K562 (cell line): ENCODE results near the gene PIH1D1. TPM values are rescaled to one million over a fixed set of nuclear protein-coding genes. Genes with fewer than 3 reads are reported as not detected.

Experiments used
- ATAC-seq: fragments of 200-7000 bp; cut with Tn5 transposase; 3 replicates; pipeline ENCODE4 v1.9.1; 2020; ENCODE audit warnings: moderate library complexity
- BruUV-seq: library from RNA; stranded (reverse); fragments of 400-500 nt; replicated peaks from 2 replicates; lab custom pipeline; 2021; lab: Mats Ljungman, UMichigan
- CTCF ChIA-PET: fragments of 300-600 bp; formaldehyde crosslinking; extraction: SDS; loops from one replicate; lab custom pipeline; 2021; ENCODE audit warnings: low intra/inter-chr PET ratio; lab: Yijun Ruan, JAX
- POLR2A ChIA-PET: fragments of 300-600, 350-650 bp; sonication (Branson Sonifier 250); formaldehyde crosslinking; extraction: SDS; loops from one replicate; lab custom pipeline; 2021; ENCODE audit warnings: antibody characterized with exemption, inconsistent platforms; lab: Yijun Ruan, JAX
- DNase-seq, 4 experiments: peaks; one replicate each; pipeline versions ENCODE4 v3.0.0 to v3.0.0-alpha.2; 2011 to 2018; ENCODE audit warnings: low spot score in 3 of 4, mixed read lengths in 3 of 4; ENCODE audit errors: extremely low read depth in 1 of 4
- FAIRE-seq: peaks from 2 replicates; lab custom pipeline; 2011; peaks lifted over from hg19 to GRCh38; lab: Jason Lieb, UNC
- H2AFZ ChIP-seq: 2 replicates; pipeline ENCODE4 v1.6.0; 2011; ENCODE audit warnings: low read depth, low read length, control low read depth, inconsistent platforms
- H3K27ac ChIP-seq: fragments of 200-600 bp; 3 replicates; pipeline ENCODE4 v1.8.0; 2011; ENCODE audit warnings: low read depth, mild to moderate bottlenecking, control low read depth, inconsistent platforms, low read length, moderate library complexity, mixed read lengths; ENCODE audit errors: extremely low read depth
- H3K27me3 ChIP-seq, 2 experiments: fragments of 300-600 bp in 1 of 2; 2 replicates in 1 of 2; 3 replicates in 1 of 2; pipeline versions ENCODE4 v1.6.0 to v1.8.0; 2011; ENCODE audit warnings: inconsistent platforms in 2 of 2, low read length in 2 of 2, mild to moderate bottlenecking in 1 of 2, mixed read lengths in 1 of 2, moderate library complexity in 1 of 2; ENCODE audit not compliant: control insufficient read depth in 2 of 2, insufficient read depth in 2 of 2
- H3K36me3 ChIP-seq: fragments of 300-600 bp; 3 replicates; pipeline ENCODE4 v1.8.0; 2011; ENCODE audit warnings: mild to moderate bottlenecking, low read length, inconsistent platforms; ENCODE audit not compliant: control insufficient read depth, insufficient read depth
- H3K4me1 ChIP-seq, 2 experiments: fragments of 200-600 bp in 1 of 2; replicated peaks in 1 of 2; 2 replicates in 1 of 2; 3 replicates in 1 of 2; pipeline versions ENCODE4 v1.5.1 to v1.8.0; 2011; ENCODE audit warnings: inconsistent platforms in 2 of 2, low read length in 2 of 2, mild to moderate bottlenecking in 1 of 2, mixed read lengths in 1 of 2, moderate library complexity in 1 of 2; ENCODE audit not compliant: control insufficient read depth in 2 of 2, insufficient read depth in 2 of 2
- H3K4me2 ChIP-seq: 2 replicates; pipeline ENCODE4 v1.6.1; 2011; ENCODE audit warnings: low read length, control low read depth, inconsistent platforms, mixed read lengths; ENCODE audit not compliant: insufficient read depth
- H3K4me3 ChIP-seq: fragments of 200-600 bp; sonication (generic), shearing (Covaris generic); 2 replicates; pipeline ENCODE4 v1.5.1; 2016; ENCODE audit warnings: control low read depth, inconsistent platforms
- H3K79me2 ChIP-seq: fragments of 200-600 bp; 3 replicates; pipeline ENCODE4 v1.8.0; 2011; ENCODE audit warnings: low read length, inconsistent platforms; ENCODE audit not compliant: control insufficient read depth, insufficient read depth
- H3K9ac ChIP-seq, 2 experiments: 2 replicates each; pipeline versions ENCODE4 v1.6.0 to v1.6.1; 2011; ENCODE audit warnings: low read depth in 2 of 2, low read length in 2 of 2, control low read depth in 1 of 2, inconsistent platforms in 1 of 2, mild to moderate bottlenecking in 1 of 2, mixed read lengths in 1 of 2; ENCODE audit not compliant: insufficient read depth in 1 of 2
- H3K9me1 ChIP-seq: one replicate; pipeline ENCODE4 v1.6.0; 2011; ENCODE audit warnings: inconsistent platforms, mild to moderate bottlenecking, low read length, moderate library complexity; ENCODE audit not compliant: control insufficient read depth, insufficient read depth
- H3K9me3 ChIP-seq: replicated peaks from 2 replicates; pipeline ENCODE4 v1.5.1; 2011; ENCODE audit warnings: low read depth, low read length, inconsistent platforms; ENCODE audit not compliant: control insufficient read depth, insufficient read depth
- H4K20me1 ChIP-seq: replicated peaks from 2 replicates; pipeline ENCODE4 v1.6.1; 2011; ENCODE audit warnings: low read length, inconsistent platforms, mixed read lengths; ENCODE audit not compliant: control insufficient read depth, insufficient read depth
- BCLAF1 ChIP-seq, 2 experiments: fragments of 450-650 bp in 1 of 2; IDR thresholded peaks; 2 replicates each; pipeline ENCODE4 v1.6.1; 2011 to 2017; ENCODE audit warnings: low read depth in 2 of 2, antibody characterized with exemption in 1 of 2, borderline replicate concordance in 1 of 2, low read length in 1 of 2, mild to moderate bottlenecking in 1 of 2, mixed read lengths in 1 of 2; ENCODE audit not compliant: control insufficient read depth in 1 of 2
- CBX8 ChIP-seq: fragments of 200-600 bp; sonication (generic); IDR thresholded peaks from 2 replicates; pipeline ENCODE4 v1.6.1; 2012; ENCODE audit warnings: borderline replicate concordance, mixed run types, low read depth, mild to moderate bottlenecking, moderate library complexity, mixed read lengths, low read length, control low read depth, inconsistent platforms; ENCODE audit not compliant: poor library complexity, severe bottlenecking; ENCODE audit errors: extremely low read depth
- HLTF ChIP-seq: fragments of 450-650 bp; IDR thresholded peaks from 2 replicates; pipeline ENCODE4 v1.6.1; 2016
- ZKSCAN3 ChIP-seq: fragments of 250-450 bp; sonication (Bioruptor Pico); IDR thresholded peaks from 2 replicates; pipeline ENCODE4 v1.4.0; 2020
- ZNF133 ChIP-seq: fragments of 250-450 bp; sonication (Bioruptor Pico); IDR thresholded peaks from 2 replicates; pipeline ENCODE4 v1.4.0; 2020; ENCODE audit warnings: mild to moderate bottlenecking
- ZNF280A ChIP-seq: fragments of 450-650 bp; IDR thresholded peaks from 2 replicates; pipeline ENCODE4 v1.6.1; 2018; ENCODE audit warnings: mild to moderate bottlenecking, low read depth; ENCODE audit not compliant: partially characterized antibody
- ZNF551 ChIP-seq: fragments of 250-450 bp; sonication (Bioruptor Pico); IDR thresholded peaks from 2 replicates; pipeline ENCODE4 v1.5.0; 2021; ENCODE audit warnings: mild to moderate bottlenecking, moderate library complexity
- WGBS: fragments of 100-300 bp; shearing (Covaris generic); methylation state at CpG from one replicate; pipeline ENCODE4 v1.1.6; 2016; ENCODE audit warnings: low coverage, mixed read lengths; ENCODE audit not compliant: insufficient coverage; ENCODE audit errors: missing lambda C conversion rate; 5-methylcytosine and 5-hydroxymethylcytosine counted together
- in situ Hi-C: fragments of 300-500 bp; cut with MboI; formaldehyde crosslinking; loops from 4 replicates; pipeline ENCODE4 v1.15.0; 2018; ENCODE audit warnings: inconsistent platforms, mixed read lengths
- intact Hi-C: fragments of 100-400 bp; cut with micrococcal nuclease; formaldehyde crosslinking; loops from 2 replicates; pipeline ENCODE4 v1.14.2; 2022
- polyA plus RNA-seq, 8 experiments: library from polyadenylated mRNA; depleted of rRNA in 4 of 8; stranded (reverse) in 5 of 8; unstranded in 3 of 8; fragments of >200 nt; fragmentation: Nextera tagmentation in 2 of 8; fragmentation: Illumina TruSeq in 1 of 8; extraction: Ambion mirVana in 2 of 8; extraction: Trizol in 1 of 8; gene quantifications; 2 replicates each; pipeline versions ENCODE4 v1.2.1 to v1.2.3, GENCODE V29; 2011 to 2014; ENCODE audit warnings: inconsistent platforms in 1 of 8, missing spikeins in 1 of 8
- total RNA-seq, 7 experiments: library from RNA; depleted of rRNA in 6 of 7; stranded (reverse); fragments of >200 nt in 6 of 7; fragmentation: Illumina TruSeq in 2 of 7; extraction: Trizol in 2 of 7; gene quantifications; 2 replicates each; pipeline versions ENCODE4 v1.2.1 to v1.2.3, GENCODE V29; 2011 to 2021; ENCODE audit warnings: low replicate concordance in 1 of 7
- TF ChIP-seq, protein P1 (sequence below): fragments of 450-650 bp; IDR thresholded peaks from 2 replicates; pipeline ENCODE4 v1.6.1; 2016; ENCODE audit warnings: low read depth

The PIH1D1 gene
- total and polyA plus RNA-seq, 9 of the 15 experiments (the other 6 are each of a cell fraction or from before 2014, with no cell fraction given), result 26.5 to 224 (median 137) TPM

GRCh38 chr19:49481020-49481683 is 29.5 kb upstream of the PIH1D1 start:
- ChIA-PET POLR2A (interaction anchor here (0.6 to 2.4 kb wide), 4 partner anchors 8 to 33 kb away, joined by 3 to 9 read pairs (median 4); partner anchors contain the start of gene RPS11), CTCF (no interaction called here)
- DNase-seq, result no peak
- Histone ChIP-seq H3K79me2 (no peaks in the 10 kb centered on the region), H3K4me1 (peaks cover 0 to 27% of the 10 kb centered on the region in 2 experiments; a peak in 3 of 5 replicates), H3K9me3 (no peaks in the 10 kb centered on the region), H3K9me1 (no peaks in the 10 kb centered on the region), H3K27me3 (no peaks in the 10 kb centered on the region), H3K4me3 (no peak overlapping the region), H2AFZ (no peak overlapping the region), H4K20me1 (no peaks in the 10 kb centered on the region), H3K27ac (no peak overlapping the region), H3K36me3 (no peaks in the 10 kb centered on the region), H3K4me2 (no peak overlapping the region), H3K9ac (peak overlapping the region in 1 of 2 experiments; percentile 79; a peak in 2 of 4 replicates)
- 68% methylated on average over 4 of the region's 7 CpGs for WGBS
- ATAC-seq, result no peak
- BruUV-seq, result no TSS peak
- no peak for FAIRE-seq
- intact Hi-C loops, result no loop called here
- in situ Hi-C loops, result no loop called here
- TF ChIP-seq, protein P1, sequence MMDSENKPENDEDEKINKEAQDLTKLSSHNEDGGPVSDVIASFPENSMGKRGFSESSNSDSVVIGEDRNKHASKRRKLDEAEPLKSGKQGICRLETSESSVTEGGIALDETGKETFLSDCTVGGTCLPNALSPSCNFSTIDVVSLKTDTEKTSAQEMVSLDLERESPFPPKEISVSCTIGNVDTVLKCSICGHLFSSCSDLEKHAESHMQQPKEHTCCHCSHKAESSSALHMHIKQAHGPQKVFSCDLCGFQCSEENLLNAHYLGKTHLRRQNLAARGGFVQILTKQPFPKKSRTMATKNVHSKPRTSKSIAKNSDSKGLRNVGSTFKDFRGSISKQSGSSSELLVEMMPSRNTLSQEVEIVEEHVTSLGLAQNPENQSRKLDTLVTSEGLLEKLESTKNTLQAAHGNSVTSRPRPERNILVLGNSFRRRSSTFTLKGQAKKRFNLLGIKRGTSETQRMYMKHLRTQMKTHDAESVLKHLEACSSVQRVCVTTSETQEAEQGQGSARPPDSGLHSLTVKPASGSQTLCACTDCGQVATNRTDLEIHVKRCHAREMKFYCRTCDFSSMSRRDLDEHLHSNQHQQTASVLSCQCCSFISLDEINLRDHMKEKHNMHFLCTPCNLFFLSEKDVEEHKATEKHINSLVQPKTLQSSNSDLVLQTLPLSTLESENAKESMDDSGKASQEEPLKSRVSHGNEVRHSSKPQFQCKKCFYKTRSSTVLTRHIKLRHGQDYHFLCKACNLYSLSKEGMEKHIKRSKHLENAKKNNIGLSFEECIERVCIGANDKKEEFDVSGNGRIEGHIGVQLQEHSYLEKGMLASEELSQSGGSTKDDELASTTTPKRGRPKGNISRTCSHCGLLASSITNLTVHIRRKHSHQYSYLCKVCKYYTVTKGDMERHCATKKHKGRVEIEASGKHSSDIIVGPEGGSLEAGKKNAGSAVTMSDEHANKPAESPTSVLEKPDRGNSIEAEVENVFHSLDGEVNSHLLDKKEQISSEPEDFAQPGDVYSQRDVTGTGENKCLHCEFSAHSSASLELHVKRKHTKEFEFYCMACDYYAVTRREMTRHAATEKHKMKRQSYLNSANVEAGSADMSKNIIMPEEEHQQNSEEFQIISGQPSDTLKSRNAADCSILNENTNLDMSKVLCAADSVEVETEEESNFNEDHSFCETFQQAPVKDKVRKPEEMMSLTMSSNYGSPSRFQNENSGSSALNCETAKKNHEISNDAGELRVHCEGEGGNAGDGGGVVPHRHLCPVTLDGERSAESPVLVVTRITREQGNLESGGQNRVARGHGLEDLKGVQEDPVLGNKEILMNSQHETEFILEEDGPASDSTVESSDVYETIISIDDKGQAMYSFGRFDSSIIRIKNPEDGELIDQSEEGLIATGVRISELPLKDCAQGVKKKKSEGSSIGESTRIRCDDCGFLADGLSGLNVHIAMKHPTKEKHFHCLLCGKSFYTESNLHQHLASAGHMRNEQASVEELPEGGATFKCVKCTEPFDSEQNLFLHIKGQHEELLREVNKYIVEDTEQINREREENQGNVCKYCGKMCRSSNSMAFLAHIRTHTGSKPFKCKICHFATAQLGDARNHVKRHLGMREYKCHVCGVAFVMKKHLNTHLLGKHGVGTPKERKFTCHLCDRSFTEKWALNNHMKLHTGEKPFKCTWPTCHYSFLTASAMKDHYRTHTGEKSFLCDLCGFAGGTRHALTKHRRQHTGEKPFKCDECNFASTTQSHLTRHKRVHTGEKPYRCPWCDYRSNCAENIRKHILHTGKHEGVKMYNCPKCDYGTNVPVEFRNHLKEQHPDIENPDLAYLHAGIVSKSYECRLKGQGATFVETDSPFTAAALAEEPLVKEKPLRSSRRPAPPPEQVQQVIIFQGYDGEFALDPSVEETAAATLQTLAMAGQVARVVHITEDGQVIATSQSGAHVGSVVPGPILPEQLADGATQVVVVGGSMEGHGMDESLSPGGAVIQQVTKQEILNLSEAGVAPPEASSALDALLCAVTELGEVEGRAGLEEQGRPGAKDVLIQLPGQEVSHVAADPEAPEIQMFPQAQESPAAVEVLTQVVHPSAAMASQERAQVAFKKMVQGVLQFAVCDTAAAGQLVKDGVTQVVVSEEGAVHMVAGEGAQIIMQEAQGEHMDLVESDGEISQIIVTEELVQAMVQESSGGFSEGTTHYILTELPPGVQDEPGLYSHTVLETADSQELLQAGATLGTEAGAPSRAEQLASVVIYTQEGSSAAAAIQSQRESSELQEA, result no peak
- TF ChIP-seq ZNF280A, result no peak
- no peak for TF ChIP-seq BCLAF1 (IDR thresholded peaks at IDR 0.05; ENCODE audit: borderline replicate concordance in 1 of 2, control insufficient read depth in 1 of 2, low read depth in 2 of 2, low read length in 1 of 2)
- no peak for TF ChIP-seq ZNF551 (CRISPR knock-in tag)
- TF ChIP-seq ZNF133 (CRISPR knock-in tag), result no peak
- no peak for TF ChIP-seq HLTF
- no peak for TF ChIP-seq CBX8
- no peak for TF ChIP-seq ZKSCAN3 (CRISPR knock-in tag)
